HEK293 (cell line): ENCODE results near the gene SLC2A8.

Source experiments
- CTCF ChIA-PET: fragments of 350-600 bp; formaldehyde crosslinking; extraction: SDS; loops from one replicate; lab custom pipeline; 2021; ENCODE audit warnings: antibody characterized with exemption; lab: Yijun Ruan, JAX
- POLR2A ChIA-PET: fragments of 300-600 bp; formaldehyde crosslinking; extraction: SDS; loops from one replicate; lab custom pipeline; 2020; ENCODE audit warnings: antibody characterized with exemption, inconsistent platforms; lab: Yijun Ruan, JAX
- H3K27ac ChIP-seq: fragments of 200-500 bp; sonication (Bioruptor generic); 2 replicates; pipeline ENCODE4 v1.5.1; 2014; ENCODE audit warnings: low read depth, low read length, control low read depth, inconsistent platforms; ENCODE audit errors: extremely low read depth
- H3K36me3 ChIP-seq, 2 experiments: fragments of 200-500 bp in 1 of 2; sonication (Bioruptor generic) in 1 of 2; 1 replicate in 1 of 2; 2 replicates in 1 of 2; pipeline ENCODE4 v1.5.1; 2014 to 2017; ENCODE audit warnings: inconsistent platforms in 2 of 2, low read length in 2 of 2; ENCODE audit not compliant: control insufficient read depth in 2 of 2, insufficient read depth in 1 of 2
- H3K4me1 ChIP-seq: fragments of 200-500 bp; sonication (Bioruptor generic); 2 replicates; pipeline ENCODE4 v1.5.1; 2014; ENCODE audit warnings: mild to moderate bottlenecking, low read length, inconsistent platforms; ENCODE audit not compliant: control insufficient read depth, insufficient read depth
- H3K4me3 ChIP-seq: 2 replicates; pipeline ENCODE4 v1.5.1; 2011; ENCODE audit warnings: low read depth, mild to moderate bottlenecking, control low read depth, low read length, moderate library complexity
- H3K9me3 ChIP-seq: fragments of 200-500 bp; sonication (Bioruptor generic); 2 replicates; pipeline ENCODE4 v1.5.1; 2014; ENCODE audit warnings: low read depth, low read length, inconsistent platforms; ENCODE audit not compliant: control insufficient read depth, insufficient read depth
- GFI1B ChIP-seq: fragments of 450-650 bp; formaldehyde crosslinking; IDR thresholded peaks from 2 replicates; pipeline ENCODE4 v1.5.1; 2016; ENCODE audit warnings: missing biosample characterization, missing genetic modification characterization
- GLIS2 ChIP-seq: fragments of 450-650 bp; formaldehyde crosslinking; IDR thresholded peaks from 2 replicates; pipeline ENCODE4 v1.5.1; 2016; ENCODE audit warnings: missing biosample characterization, missing genetic modification characterization
- YY1 ChIP-seq: fragments of 450-650 bp; formaldehyde crosslinking; IDR thresholded peaks from 2 replicates; pipeline ENCODE4 v1.5.1; 2018; ENCODE audit warnings: missing biosample characterization, missing genetic modification characterization
- ZBTB1 ChIP-seq: fragments of 450-650 bp; formaldehyde crosslinking; IDR thresholded peaks from 2 replicates; pipeline ENCODE4 v1.5.1; 2016; ENCODE audit warnings: missing biosample characterization, missing genetic modification characterization
- ZFP37 ChIP-seq: fragments of 450-650 bp; formaldehyde crosslinking; IDR thresholded peaks from 2 replicates; pipeline ENCODE4 v1.5.1; 2016; ENCODE audit warnings: missing biosample characterization, missing genetic modification characterization
- ZNF155 ChIP-seq: fragments of 450-650 bp; formaldehyde crosslinking; IDR thresholded peaks from 2 replicates; pipeline ENCODE4 v1.5.1; 2016; ENCODE audit warnings: missing biosample characterization, missing genetic modification characterization
- ZNF16 ChIP-seq: fragments of 450-650 bp; formaldehyde crosslinking; IDR thresholded peaks from 2 replicates; pipeline ENCODE4 v1.5.1; 2016; ENCODE audit warnings: low read depth, missing biosample characterization, missing genetic modification characterization
- ZNF19 ChIP-seq: fragments of 450-650 bp; formaldehyde crosslinking; IDR thresholded peaks from 2 replicates; pipeline ENCODE4; 2016; ENCODE audit warnings: missing biosample characterization, missing genetic modification characterization, low read depth
- ZNF202 ChIP-seq: fragments of 450-650 bp; formaldehyde crosslinking; IDR thresholded peaks from 2 replicates; pipeline ENCODE4 v1.5.1; 2016; ENCODE audit warnings: missing biosample characterization, missing genetic modification characterization, borderline replicate concordance
- ZNF211 ChIP-seq: fragments of 450-650 bp; formaldehyde crosslinking; IDR thresholded peaks from 2 replicates; pipeline ENCODE4 v1.5.1; 2016; ENCODE audit warnings: low read depth, missing biosample characterization, missing genetic modification characterization
- ZNF274 ChIP-seq, 2 experiments: fragments of 200-500 bp in 1 of 2; fragments of 450-650 bp in 1 of 2; sonication (Bioruptor generic) in 1 of 2; formaldehyde crosslinking in 1 of 2; IDR thresholded peaks; 2 replicates each; pipeline versions ENCODE4 v1.5.1 to v1.6.1; 2014 to 2016; ENCODE audit warnings: borderline replicate concordance in 1 of 2, inconsistent platforms in 1 of 2, low read length in 1 of 2, missing biosample characterization in 1 of 2, missing genetic modification characterization in 1 of 2
- ZNF350 ChIP-seq: fragments of 450-650 bp; formaldehyde crosslinking; IDR thresholded peaks from 2 replicates; pipeline ENCODE4 v1.5.0; 2017; ENCODE audit warnings: missing biosample characterization, mild to moderate bottlenecking, missing genetic modification characterization
- ZNF416 ChIP-seq: fragments of 450-650 bp; formaldehyde crosslinking; IDR thresholded peaks from 2 replicates; pipeline ENCODE4 v1.5.1; 2016; ENCODE audit warnings: missing biosample characterization, missing genetic modification characterization
- ZNF48 ChIP-seq: fragments of 450-650 bp; formaldehyde crosslinking; IDR thresholded peaks from 2 replicates; pipeline ENCODE4 v1.5.1; 2016; ENCODE audit warnings: missing biosample characterization, missing genetic modification characterization
- ZNF530 ChIP-seq: fragments of 450-650 bp; formaldehyde crosslinking; IDR thresholded peaks from 2 replicates; pipeline ENCODE4 v1.5.1; 2016; ENCODE audit warnings: low read depth, missing biosample characterization, missing genetic modification characterization
- ZNF558 ChIP-seq: fragments of 450-650 bp; formaldehyde crosslinking; IDR thresholded peaks from 2 replicates; pipeline ENCODE4 v1.5.1; 2016; ENCODE audit warnings: missing biosample characterization, missing genetic modification characterization
- ZNF610 ChIP-seq: fragments of 450-650 bp; formaldehyde crosslinking; IDR thresholded peaks from 2 replicates; pipeline ENCODE4 v1.5.1; 2016; ENCODE audit warnings: missing biosample characterization, missing genetic modification characterization, borderline replicate concordance
- ZNF623 ChIP-seq: fragments of 450-650 bp; formaldehyde crosslinking; IDR thresholded peaks from 2 replicates; pipeline ENCODE4 v1.5.1; 2016; ENCODE audit warnings: missing biosample characterization, missing genetic modification characterization
- ZNF660 ChIP-seq: fragments of 450-650 bp; IDR thresholded peaks from 2 replicates; pipeline ENCODE4 v1.5.1; 2018; ENCODE audit warnings: missing biosample characterization, mild to moderate bottlenecking, missing genetic modification characterization
- ZNF677 ChIP-seq: fragments of 450-650 bp; IDR thresholded peaks from 2 replicates; pipeline ENCODE4 v1.5.0; 2018; ENCODE audit warnings: missing biosample characterization, mild to moderate bottlenecking, missing genetic modification characterization, moderate library complexity
- ZNF76 ChIP-seq: fragments of 450-650 bp; formaldehyde crosslinking; IDR thresholded peaks from 2 replicates; pipeline ENCODE4; 2016; ENCODE audit warnings: low read depth, missing biosample characterization, missing genetic modification characterization, borderline replicate concordance
- TF ChIP-seq, protein P1 (sequence below): fragments of 450-650 bp; formaldehyde crosslinking; IDR thresholded peaks from 2 replicates; pipeline ENCODE4 v1.5.1; 2016; ENCODE audit warnings: missing biosample characterization, missing genetic modification characterization
- TF ChIP-seq, protein P2 (sequence below): fragments of 450-650 bp; formaldehyde crosslinking; IDR thresholded peaks from 2 replicates; pipeline ENCODE4 v1.5.1; 2017; ENCODE audit warnings: missing biosample characterization, missing genetic modification characterization
- TF ChIP-seq, protein P3 (sequence below): fragments of 450-650 bp; formaldehyde crosslinking; IDR thresholded peaks from 2 replicates; pipeline ENCODE4 v1.5.1; 2016; ENCODE audit warnings: missing biosample characterization, missing genetic modification characterization
- TF ChIP-seq, protein P4 (sequence below): fragments of 450-650 bp; IDR thresholded peaks from 2 replicates; pipeline ENCODE4 v1.5.1; 2018; ENCODE audit warnings: missing biosample characterization, mild to moderate bottlenecking, missing genetic modification characterization

Gene SLC2A8

DNA sequence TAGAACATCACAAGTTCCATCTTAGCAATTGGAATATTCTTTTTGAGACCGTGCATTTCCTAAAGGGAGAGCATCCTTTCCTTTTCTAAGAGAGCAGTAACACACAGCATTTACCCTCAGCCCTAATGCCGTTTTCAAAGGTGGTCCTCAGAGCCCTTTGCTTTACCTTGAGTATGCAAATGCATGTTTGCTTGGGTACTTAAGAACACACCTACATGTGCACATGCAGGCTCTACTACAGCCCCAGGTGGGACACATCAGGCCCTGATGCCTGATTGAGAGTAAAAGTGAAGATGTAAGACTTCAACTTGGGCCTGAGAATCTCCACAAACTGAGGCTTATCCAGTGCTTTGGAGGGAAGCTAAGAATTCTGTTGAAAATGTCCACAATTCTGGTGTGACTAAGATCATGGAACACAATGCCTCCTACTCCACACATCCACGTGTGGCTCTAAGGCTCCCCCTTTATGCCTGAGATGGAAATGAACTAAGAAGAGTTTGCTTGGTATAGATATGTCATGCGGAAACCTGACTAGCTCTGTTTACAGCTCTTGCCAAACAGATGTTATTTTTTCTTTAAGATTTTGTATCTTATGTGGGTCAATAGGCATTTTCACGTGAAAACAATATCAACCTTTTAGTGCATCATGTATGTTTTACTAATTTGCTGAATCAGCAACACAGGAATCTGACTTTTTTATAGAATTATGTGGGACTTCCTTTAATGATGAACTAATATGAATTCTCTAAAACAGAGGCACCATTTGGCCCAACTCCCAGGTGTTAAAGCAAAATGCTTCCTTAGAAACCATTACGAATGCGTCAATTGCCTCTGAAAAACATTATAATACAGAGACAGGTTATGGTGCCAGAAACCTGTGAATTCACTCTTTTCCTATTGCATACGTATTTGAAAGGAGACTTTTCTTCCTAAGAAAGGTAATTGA is 48.9 kb upstream of the SLC2A8 start:
- TF ChIP-seq ZNF660 (no peak), ZNF416 (no peak), ZBTB1 (tag by site-specific recombination) (no peak), YY1 (tag by site-specific recombination) (no peak), ZNF48 (tag by site-specific recombination) (no peak), ZNF610 (tag by site-specific recombination) (no peak), ZFP37 (tag by site-specific recombination) (no peak), ZNF623 (tag by site-specific recombination) (no peak), ZNF530 (no peak), ZNF202 (tag by site-specific recombination) (no peak), ZNF76 (tag by site-specific recombination) (no peak), ZNF677 (tag by site-specific recombination) (no peak), ZNF558 (tag by site-specific recombination) (no peak), ZNF211 (no peak), ZNF274 (IDR thresholded peaks at IDR 0.05; ENCODE audit: low read length) (no peak), ZNF274 (tag by site-specific recombination; IDR thresholded peaks at IDR 0.05; ENCODE audit: borderline replicate concordance) (no peak), ZNF155 (tag by site-specific recombination) (no peak), GFI1B (tag by site-specific recombination) (no peak)
- TF ChIP-seq, protein P1, sequence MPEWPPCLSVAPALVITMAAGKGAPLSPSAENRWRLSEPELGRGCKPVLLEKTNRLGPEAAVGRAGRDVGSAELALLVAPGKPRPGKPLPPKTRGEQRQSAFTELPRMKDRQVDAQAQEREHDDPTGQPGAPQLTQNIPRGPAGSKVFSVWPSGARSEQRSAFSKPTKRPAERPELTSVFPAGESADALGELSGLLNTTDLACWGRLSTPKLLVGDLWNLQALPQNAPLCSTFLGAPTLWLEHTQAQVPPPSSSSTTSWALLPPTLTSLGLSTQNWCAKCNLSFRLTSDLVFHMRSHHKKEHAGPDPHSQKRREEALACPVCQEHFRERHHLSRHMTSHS (tag by site-specific recombination): no peak
- TF ChIP-seq, protein P2, sequence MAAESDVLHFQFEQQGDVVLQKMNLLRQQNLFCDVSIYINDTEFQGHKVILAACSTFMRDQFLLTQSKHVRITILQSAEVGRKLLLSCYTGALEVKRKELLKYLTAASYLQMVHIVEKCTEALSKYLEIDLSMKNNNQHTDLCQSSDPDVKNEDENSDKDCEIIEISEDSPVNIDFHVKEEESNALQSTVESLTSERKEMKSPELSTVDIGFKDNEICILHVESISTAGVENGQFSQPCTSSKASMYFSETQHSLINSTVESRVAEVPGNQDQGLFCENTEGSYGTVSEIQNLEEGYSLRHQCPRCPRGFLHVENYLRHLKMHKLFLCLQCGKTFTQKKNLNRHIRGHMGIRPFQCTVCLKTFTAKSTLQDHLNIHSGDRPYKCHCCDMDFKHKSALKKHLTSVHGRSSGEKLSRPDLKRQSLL: no peak
- TF ChIP-seq, protein P3, sequence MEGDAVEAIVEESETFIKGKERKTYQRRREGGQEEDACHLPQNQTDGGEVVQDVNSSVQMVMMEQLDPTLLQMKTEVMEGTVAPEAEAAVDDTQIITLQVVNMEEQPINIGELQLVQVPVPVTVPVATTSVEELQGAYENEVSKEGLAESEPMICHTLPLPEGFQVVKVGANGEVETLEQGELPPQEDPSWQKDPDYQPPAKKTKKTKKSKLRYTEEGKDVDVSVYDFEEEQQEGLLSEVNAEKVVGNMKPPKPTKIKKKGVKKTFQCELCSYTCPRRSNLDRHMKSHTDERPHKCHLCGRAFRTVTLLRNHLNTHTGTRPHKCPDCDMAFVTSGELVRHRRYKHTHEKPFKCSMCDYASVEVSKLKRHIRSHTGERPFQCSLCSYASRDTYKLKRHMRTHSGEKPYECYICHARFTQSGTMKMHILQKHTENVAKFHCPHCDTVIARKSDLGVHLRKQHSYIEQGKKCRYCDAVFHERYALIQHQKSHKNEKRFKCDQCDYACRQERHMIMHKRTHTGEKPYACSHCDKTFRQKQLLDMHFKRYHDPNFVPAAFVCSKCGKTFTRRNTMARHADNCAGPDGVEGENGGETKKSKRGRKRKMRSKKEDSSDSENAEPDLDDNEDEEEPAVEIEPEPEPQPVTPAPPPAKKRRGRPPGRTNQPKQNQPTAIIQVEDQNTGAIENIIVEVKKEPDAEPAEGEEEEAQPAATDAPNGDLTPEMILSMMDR (tag by site-specific recombination): no peak
- CTCF ChIA-PET: interaction anchor here (0.5 kb wide), 1 partner anchor 10 kb away, joined by 5 read pairs; no protein-coding TSS in a partner anchor
- Histone ChIP-seq H3K9me3 (no peaks in the 10 kb centered on the region), H3K36me3 (peaks cover 0 to 31% of the 10 kb centered on the region in 2 experiments; a peak in 2 of 3 replicates), H3K4me1 (no peaks in the 10 kb centered on the region), H3K27ac (no peak overlapping the region), H3K4me3 (no peak overlapping the region)
- POLR2A ChIA-PET: no interaction called here

DNA sequence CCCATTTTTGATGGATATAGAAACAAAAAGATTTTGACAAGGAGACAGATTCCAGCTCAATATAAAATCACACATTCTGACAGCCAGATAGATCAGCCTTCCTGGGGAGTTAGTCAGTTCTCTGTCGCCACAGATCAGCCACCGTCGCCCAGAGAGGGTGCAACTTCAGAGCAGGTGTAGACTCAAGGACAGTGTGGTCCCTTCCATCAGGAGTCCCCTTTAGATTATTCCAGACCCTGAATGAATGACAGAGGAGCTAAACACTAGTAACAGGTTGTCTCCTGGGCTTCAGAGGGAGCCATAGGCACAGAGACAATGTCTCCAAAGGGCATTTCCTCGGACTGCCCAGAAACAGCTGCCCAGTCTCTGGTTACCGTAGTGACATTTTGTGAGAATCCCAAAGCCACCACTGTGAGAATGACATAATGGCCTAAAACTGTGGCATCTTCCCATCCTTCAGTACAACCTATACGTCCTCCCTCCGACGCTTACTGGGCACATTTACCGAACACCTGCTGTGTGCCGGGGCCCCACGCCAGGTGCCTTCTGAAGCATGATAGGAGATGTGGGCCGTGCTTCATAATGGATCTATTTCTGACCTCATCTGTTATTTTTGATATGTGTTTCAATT is 47.4 kb upstream of the SLC2A8 start:
- Histone ChIP-seq H3K4me1 (no peaks in the 10 kb centered on the region), H3K27ac (no peak overlapping the region), H3K4me3 (no peak overlapping the region), H3K36me3 (peaks cover 0 to 17% of the 10 kb centered on the region in 2 experiments; a peak in 2 of 3 replicates), H3K9me3 (no peaks in the 10 kb centered on the region)
- TF ChIP-seq, protein P4, sequence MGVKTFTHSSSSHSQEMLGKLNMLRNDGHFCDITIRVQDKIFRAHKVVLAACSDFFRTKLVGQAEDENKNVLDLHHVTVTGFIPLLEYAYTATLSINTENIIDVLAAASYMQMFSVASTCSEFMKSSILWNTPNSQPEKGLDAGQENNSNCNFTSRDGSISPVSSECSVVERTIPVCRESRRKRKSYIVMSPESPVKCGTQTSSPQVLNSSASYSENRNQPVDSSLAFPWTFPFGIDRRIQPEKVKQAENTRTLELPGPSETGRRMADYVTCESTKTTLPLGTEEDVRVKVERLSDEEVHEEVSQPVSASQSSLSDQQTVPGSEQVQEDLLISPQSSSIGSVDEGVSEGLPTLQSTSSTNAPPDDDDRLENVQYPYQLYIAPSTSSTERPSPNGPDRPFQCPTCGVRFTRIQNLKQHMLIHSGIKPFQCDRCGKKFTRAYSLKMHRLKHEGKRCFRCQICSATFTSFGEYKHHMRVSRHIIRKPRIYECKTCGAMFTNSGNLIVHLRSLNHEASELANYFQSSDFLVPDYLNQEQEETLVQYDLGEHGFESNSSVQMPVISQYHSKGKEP (tag by site-specific recombination): no peak
- no peak for TF ChIP-seq ZNF19 (tag by site-specific recombination)
- TF ChIP-seq ZNF350: no peak
- TF ChIP-seq GLIS2 (tag by site-specific recombination): no peak
- TF ChIP-seq ZNF16: no peak
- ChIA-PET CTCF (interaction anchor here (0.6 kb wide), 1 partner anchor 236 kb away, joined by 3 read pairs; no protein-coding TSS in a partner anchor), POLR2A (interaction anchor here (0.5 kb wide), 1 partner anchor 18 kb away, joined by 3 read pairs; no protein-coding TSS in a partner anchor)
